CD4-positive, alpha-beta memory T cell (primary cell): ENCODE results near the gene GRHL3. TPM values are rescaled to one million over a fixed set of nuclear protein-coding genes. Genes with fewer than 3 reads are reported as not detected.
A peak's percentile ranks its signal among the peaks of the same experiment; 100 is the strongest.
"Not testable (repeated sequence)": the region's sequence is repeated elsewhere in the genome, so short reads cannot be mapped to it uniquely, and the experiment has no call there.

ENCODE experiments used
- CTCF ChIA-PET: fragments of 350-600 bp; sonication (Branson Sonifier 250); formaldehyde crosslinking; loops from one replicate; lab custom pipeline; 2021; ENCODE audit warnings: inconsistent platforms; ENCODE audit not compliant: partially characterized antibody; lab: Charles Lee
- POLR2A ChIA-PET: fragments of 350-600 bp; sonication (Branson Sonifier 250); formaldehyde crosslinking; loops from one replicate; lab custom pipeline; 2021; ENCODE audit not compliant: partially characterized antibody; lab: Charles Lee
- DNase-seq, 5 donors: peaks; one replicate each; pipeline versions ENCODE4 v3.0.0 to v3.0.0-alpha.2; 2020 to 2022; ENCODE audit warnings: mixed read lengths in 1 of 5
- H3K27ac ChIP-seq: one replicate; pipeline ENCODE4 v1.7.0; 2013; ENCODE audit warnings: low read depth, low read length
- H3K27me3 ChIP-seq: 2 replicates; pipeline ENCODE4 v1.7.0; 2013; ENCODE audit warnings: mild to moderate bottlenecking, low read length, moderate library complexity; ENCODE audit not compliant: insufficient read depth
- H3K36me3 ChIP-seq: 2 replicates; pipeline ENCODE4 v1.7.0; 2013; ENCODE audit warnings: mild to moderate bottlenecking, low read length, moderate library complexity; ENCODE audit not compliant: insufficient read depth
- H3K4me1 ChIP-seq: 2 replicates; pipeline ENCODE4 v1.7.0; 2013; ENCODE audit warnings: mild to moderate bottlenecking, low read length, moderate library complexity; ENCODE audit not compliant: insufficient read depth
- H3K4me3 ChIP-seq, 2 donors: one replicate each; pipeline ENCODE4 v1.7.0; 2013; ENCODE audit warnings: low read length in 2 of 2, mild to moderate bottlenecking in 1 of 2
- H3K9me3 ChIP-seq, 2 donors: one replicate each; pipeline ENCODE4 v1.7.0; 2013; ENCODE audit warnings: low read length in 2 of 2, control low read depth in 1 of 2; ENCODE audit not compliant: control insufficient read depth in 1 of 2
- H3K27ac Mint-ChIP-seq, 7 donors: one replicate each; pipeline ENCODE4 v1.8.0; 2020 to 2021; ENCODE audit warnings: mixed read lengths in 7 of 7, mild to moderate bottlenecking in 6 of 7, inconsistent platforms in 3 of 7, moderate library complexity in 3 of 7
- H3K27me3 Mint-ChIP-seq, 2 donors: one replicate each; pipeline ENCODE4 v1.8.0; 2020 to 2021; ENCODE audit warnings: mixed read lengths in 2 of 2
- H3K36me3 Mint-ChIP-seq, 2 donors: one replicate each; pipeline ENCODE4 v1.8.0; 2020 to 2021; ENCODE audit warnings: mixed read lengths in 2 of 2, inconsistent platforms in 1 of 2, mild to moderate bottlenecking in 1 of 2
- H3K4me1 Mint-ChIP-seq, 4 donors: one replicate each; pipeline ENCODE4 v1.8.0; 2020 to 2021; ENCODE audit warnings: mixed read lengths in 4 of 4, mild to moderate bottlenecking in 1 of 4
- H3K4me3 Mint-ChIP-seq, 8 donors: one replicate each; pipeline ENCODE4 v1.8.0; 2020 to 2021; ENCODE audit warnings: mixed read lengths in 8 of 8, mild to moderate bottlenecking in 7 of 8, moderate library complexity in 6 of 8, inconsistent platforms in 3 of 8
- H3K9me3 Mint-ChIP-seq, 8 donors: one replicate each; pipeline ENCODE4 v1.8.0; 2020 to 2021; ENCODE audit warnings: mixed read lengths in 8 of 8, mild to moderate bottlenecking in 5 of 8, inconsistent platforms in 3 of 8, moderate library complexity in 1 of 8
- intact Hi-C: fragments of 100-400 bp; cut with micrococcal nuclease; formaldehyde crosslinking; loops from one replicate; pipeline ENCODE4 v1.15.1; 2023
- polyA plus RNA-seq, 2 donors: library from polyadenylated mRNA; unstranded; fragments of 300-500 nt; fragmentation: Illumina TruSeq; gene quantifications; one replicate each; pipeline ENCODE4 v1.2.3, GENCODE V29; 2021
- total RNA-seq, 2 experiments: library from RNA; stranded (reverse); gene quantifications; one replicate each; pipeline ENCODE4 v1.2.3, GENCODE V29; 2021

Gene GRHL3
- not detected for total RNA-seq
- not detected for polyA plus RNA-seq

DNA sequence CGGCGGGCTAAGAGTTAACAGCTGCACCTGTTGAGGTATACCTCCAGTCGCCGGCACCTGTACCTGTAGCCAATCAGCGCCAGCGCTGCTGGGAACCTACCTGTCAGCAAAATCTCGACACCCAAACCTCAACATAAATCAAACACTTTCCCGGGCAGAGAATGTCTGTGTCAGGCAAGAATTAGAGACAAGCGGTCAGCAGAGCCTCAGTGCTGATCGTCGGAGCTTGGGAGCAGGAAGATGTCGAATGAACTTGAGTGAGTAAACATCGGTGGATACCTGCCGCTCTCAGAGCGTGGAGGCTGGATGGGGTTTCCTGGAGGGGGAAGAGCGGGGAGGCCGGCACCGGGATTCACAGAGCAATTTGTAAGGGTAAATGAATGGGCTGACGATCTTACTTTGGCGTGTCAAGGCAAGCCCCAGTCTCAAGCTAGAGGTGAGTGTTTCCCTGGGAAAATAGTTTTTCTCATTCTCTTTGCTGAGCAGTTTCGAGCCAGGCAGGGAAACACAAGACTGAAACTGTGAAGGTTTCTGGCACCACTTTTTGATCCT lies at the start of gene GRHL3:
Gene GRHL3, plus strand, starts transcription at position 46 of the 552 bp plus-strand sequence. Its CDS starts 195 bp downstream, at position 241.
- Mint-ChIP-seq H3K27ac (peak within 1 kb of the TSS in 3 of 7 donors; percentile 5 to 55 (median 10)), H3K36me3 (no peaks in the 10 kb centered on the region), H3K27me3 (peaks cover 19 to 30% of the 10 kb centered on the region in 2 donors), H3K4me1 (peaks cover 36 to 65% (median 41%) of the 10 kb centered on the region in 4 donors), H3K4me3 (peak within 1 kb of the TSS; percentile 39 to 87 (median 76)), H3K9me3 (no peaks in the 10 kb centered on the region)
- Histone ChIP-seq H3K9me3 (no peaks in the 10 kb centered on the region), H3K36me3 (no peaks in the 10 kb centered on the region), H3K27me3 (peaks cover 4% of the 10 kb centered on the region), H3K4me3 (no peak within 1 kb of the TSS), H3K4me1 (peaks cover 45% of the 10 kb centered on the region), H3K27ac (no peak within 1 kb of the TSS)
- DNase-seq: peak in 3 of 5 donors; percentile 11 to 59 (median 17)
- intact Hi-C loops: no loop called here
- CTCF ChIA-PET: interaction anchor here (2.1 kb wide), 1 partner anchor 72 kb away, joined by 9 read pairs; no protein-coding TSS in a partner anchor
- POLR2A ChIA-PET: no interaction called here

DNA sequence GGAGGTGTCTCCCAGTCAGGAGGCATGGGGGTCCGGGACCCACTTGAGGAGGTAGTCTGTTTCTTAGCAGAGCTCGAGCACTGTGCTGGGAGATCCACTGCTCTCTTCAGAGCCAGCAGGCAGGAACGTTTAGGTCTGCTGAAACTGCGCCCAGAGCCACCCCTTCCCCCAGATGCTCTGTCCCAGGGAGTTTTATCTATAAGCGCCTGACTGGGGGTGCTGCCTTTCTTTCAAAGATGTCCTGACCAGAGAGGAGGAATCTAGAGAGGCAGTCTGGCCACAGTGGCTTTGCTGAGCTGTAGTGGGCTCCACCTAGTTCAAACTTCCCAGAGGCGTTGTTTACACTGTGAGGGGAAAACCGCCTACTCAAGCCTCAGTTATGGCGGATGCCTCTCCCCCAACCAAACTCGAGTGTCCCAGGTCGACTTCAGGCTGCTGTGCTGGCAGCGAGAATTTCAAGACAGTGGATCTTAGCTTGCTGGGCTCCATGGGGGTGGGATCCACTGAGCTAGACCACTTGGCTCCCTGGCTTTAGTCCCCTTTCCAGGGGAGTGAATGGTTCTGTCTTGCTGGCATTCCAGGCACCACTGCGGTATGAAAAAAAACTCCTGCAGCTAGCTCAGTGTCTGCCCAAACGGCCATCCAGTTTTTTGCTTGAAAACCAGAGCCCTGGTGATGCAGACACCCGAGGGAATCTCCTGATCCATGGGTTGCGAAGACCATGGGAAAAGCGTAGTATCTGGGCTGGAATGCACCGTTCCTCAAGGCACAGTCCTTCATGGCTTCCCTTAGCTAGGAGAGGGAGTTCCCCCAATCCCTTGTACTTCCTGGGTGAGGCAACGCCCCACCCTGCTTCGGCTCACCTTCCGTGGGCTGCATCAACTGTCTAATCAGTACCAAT lies 44.7 kb upstream of the GRHL3 start:
- POLR2A ChIA-PET, H3K4me1 ChIP-seq, H3K36me3 ChIP-seq, H3K4me3 Mint-ChIP-seq, H3K4me1 Mint-ChIP-seq, DNase-seq, H3K4me3 ChIP-seq, H3K27ac ChIP-seq, H3K9me3 ChIP-seq, intact Hi-C loops, H3K27ac Mint-ChIP-seq, H3K27me3 ChIP-seq, H3K36me3 Mint-ChIP-seq: not testable (repeated sequence)
- Mint-ChIP-seq H3K9me3 (peaks cover 0 to 32% (median 22%) of the 10 kb centered on the region in 8 donors), H3K27me3 (peaks cover 19 to 49% of the 10 kb centered on the region in 2 donors)
- CTCF ChIA-PET: interaction anchor here (0.6 kb wide), 1 partner anchor 120 kb away, joined by 3 read pairs; no protein-coding TSS in a partner anchor

GRCh38 chr1:24275104-24275410 lies 44.1 kb upstream of the GRHL3 start:
- H3K27me3 ChIP-seq: no peaks in the 10 kb centered on the region
- intact Hi-C loops: no loop called here
- ChIA-PET POLR2A (no interaction called here), CTCF (no interaction called here)
- no peak for DNase-seq
- no peak overlapping the region for H3K4me3 ChIP-seq
- peaks cover 0 to 28% (median 19%) of the 10 kb centered on the region in 8 donors for H3K9me3 Mint-ChIP-seq
- peaks cover 7 to 8% (median 8%) of the 10 kb centered on the region in 4 donors for H3K4me1 Mint-ChIP-seq
- H3K9me3 ChIP-seq: no peaks in the 10 kb centered on the region
- H3K27ac ChIP-seq: no peak overlapping the region
- H3K4me3 Mint-ChIP-seq: no peak overlapping the region
- H3K36me3 Mint-ChIP-seq: peaks cover 3 to 4% of the 10 kb centered on the region in 2 donors
- no peaks in the 10 kb centered on the region for H3K36me3 ChIP-seq
- H3K4me1 ChIP-seq: no peaks in the 10 kb centered on the region
- no peak overlapping the region for H3K27ac Mint-ChIP-seq
- H3K27me3 Mint-ChIP-seq: peaks cover 15 to 46% of the 10 kb centered on the region in 2 donors

DNA sequence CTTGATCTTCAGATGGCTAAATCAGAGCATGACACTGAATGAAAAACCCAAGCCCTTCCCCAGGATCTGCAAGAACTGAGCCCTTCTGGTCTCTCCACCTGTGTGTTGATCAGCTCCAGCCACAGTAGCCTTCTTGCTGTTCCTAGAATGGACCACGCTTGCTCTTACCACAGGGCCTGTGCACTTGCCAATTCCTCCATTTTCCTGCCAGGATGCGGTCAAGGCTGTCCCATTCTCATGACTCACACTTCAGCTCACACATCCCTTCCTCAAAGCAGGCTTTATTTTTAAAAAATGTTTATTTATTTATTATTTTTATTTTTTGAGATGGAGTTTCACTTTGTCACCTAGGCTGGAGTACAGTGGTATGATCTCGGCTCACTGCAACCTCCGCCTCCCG lies 43.6 kb upstream of the GRHL3 start:
- no peaks in the 10 kb centered on the region for H3K9me3 ChIP-seq
- H3K27me3 ChIP-seq: no peaks in the 10 kb centered on the region
- peaks cover 3 to 4% of the 10 kb centered on the region in 2 donors for H3K36me3 Mint-ChIP-seq
- H3K4me1 ChIP-seq: no peaks in the 10 kb centered on the region
- H3K4me3 ChIP-seq: no peak overlapping the region
- H3K4me3 Mint-ChIP-seq: no peak overlapping the region
- no peak overlapping the region for H3K27ac Mint-ChIP-seq
- DNase-seq: no peak
- peaks cover 7 to 8% (median 8%) of the 10 kb centered on the region in 4 donors for H3K4me1 Mint-ChIP-seq
- H3K27ac ChIP-seq: no peak overlapping the region
- no peaks in the 10 kb centered on the region for H3K36me3 ChIP-seq
- intact Hi-C loops: no loop called here
- ChIA-PET CTCF (no interaction called here), POLR2A (no interaction called here)
- peaks cover 14 to 46% of the 10 kb centered on the region in 2 donors for H3K27me3 Mint-ChIP-seq
- peaks cover 0 to 24% (median 17%) of the 10 kb centered on the region in 8 donors for H3K9me3 Mint-ChIP-seq

DNA sequence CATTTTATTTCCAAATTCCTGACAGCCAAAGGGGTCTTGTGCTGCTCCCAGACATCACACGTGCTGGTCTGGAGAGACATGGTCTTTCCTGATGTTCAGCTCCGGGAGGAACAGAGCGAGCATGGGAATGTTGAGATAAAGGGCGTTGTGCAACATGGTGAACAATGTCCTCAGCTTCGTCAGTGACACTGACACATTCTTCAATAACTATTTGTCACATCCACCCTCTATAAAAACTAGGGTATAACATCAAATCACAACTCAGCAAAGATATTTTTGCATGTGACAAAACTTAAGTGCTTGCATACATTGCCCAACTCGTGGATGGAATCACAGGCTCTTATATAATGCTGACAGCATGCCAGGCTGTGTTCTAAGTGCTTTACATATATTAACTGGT lies 42.4 kb upstream of the GRHL3 start:
- H3K36me3 Mint-ChIP-seq: peaks cover 3 to 4% of the 10 kb centered on the region in 2 donors
- Histone ChIP-seq H3K36me3 (no peaks in the 10 kb centered on the region), H3K27me3 (no peaks in the 10 kb centered on the region), H3K9me3 (no peaks in the 10 kb centered on the region), H3K27ac (no peak overlapping the region), H3K4me3 (no peak overlapping the region), H3K4me1 (no peaks in the 10 kb centered on the region)
- CTCF ChIA-PET: interaction anchor here (0.9 kb wide), 2 partner anchors 9 to 114 kb away, joined by 3 read pairs; no protein-coding TSS in a partner anchor
- H3K4me3 Mint-ChIP-seq: no peak overlapping the region
- H3K27me3 Mint-ChIP-seq: peaks cover 12 to 35% of the 10 kb centered on the region in 2 donors
- no peak overlapping the region for H3K27ac Mint-ChIP-seq
- no peak for DNase-seq
- H3K4me1 Mint-ChIP-seq: peaks cover 7 to 8% (median 8%) of the 10 kb centered on the region in 4 donors
- peaks cover 0 to 21% (median 13%) of the 10 kb centered on the region in 8 donors for H3K9me3 Mint-ChIP-seq
- POLR2A ChIA-PET: no interaction called here
- intact Hi-C loops: no loop called here

- intact Hi-C loops: no loop called here
- Histone ChIP-seq H3K4me1 (no peaks in the 10 kb centered on the region), H3K4me3 (peak overlapping the region in 1 of 2 donors; percentile 14), H3K9me3 (no peaks in the 10 kb centered on the region), H3K27ac (no peak overlapping the region), H3K36me3 (no peaks in the 10 kb centered on the region), H3K27me3 (no peaks in the 10 kb centered on the region)
- peak in 1 of 5 donors; percentile 7 for DNase-seq
- Mint-ChIP-seq H3K4me3 (peak overlapping the region; percentile 26 to 79 (median 56)), H3K27me3 (peaks cover 12 to 29% of the 10 kb centered on the region in 2 donors), H3K36me3 (peaks cover 3 to 4% of the 10 kb centered on the region in 2 donors), H3K9me3 (peaks cover 0 to 14% (median 9%) of the 10 kb centered on the region in 8 donors), H3K27ac (peak overlapping the region in 1 of 7 donors; percentile 36), H3K4me1 (peaks cover 7 to 8% (median 8%) of the 10 kb centered on the region in 4 donors)
- ChIA-PET CTCF (interaction anchor here (0.9 kb wide), 1 partner anchor 8 kb away, joined by 3 read pairs; no protein-coding TSS in a partner anchor), POLR2A (no interaction called here)
Measured at GRCh38 chr1:24277420-24278169, 41.6 kb upstream of the GRHL3 start.
